HepG2 (cell line): ENCODE results near the gene GHRHR. TPM values are rescaled to one million over a fixed set of nuclear protein-coding genes. Genes with fewer than 3 reads are reported as not detected.

Experiments
- ATAC-seq: fragments of 200-7000 bp; cut with Tn5 transposase; 3 replicates; pipeline ENCODE4 v1.9.1; 2020; ENCODE audit warnings: mild to moderate bottlenecking, moderate library complexity
- BruUV-seq: library from RNA; stranded (reverse); fragments of 400-500 nt; replicated peaks from 2 replicates; lab custom pipeline; 2021; lab: Mats Ljungman, UMichigan
- CTCF ChIA-PET: fragments of 300-600 bp; formaldehyde crosslinking; extraction: SDS; loops from one replicate; lab custom pipeline; 2021; ENCODE audit warnings: low total read pairs, inconsistent platforms, low intra/inter-chr PET ratio; lab: Yijun Ruan, JAX
- POLR2A ChIA-PET: fragments of 350-600 bp; sonication (Branson Sonifier 250); formaldehyde crosslinking; loops from one replicate; lab custom pipeline; 2020; ENCODE audit warnings: antibody characterized with exemption, inconsistent platforms; lab: Yijun Ruan, JAX
- DNase-seq: peaks from one replicate; pipeline ENCODE4 v3.0.0-alpha.2; 2015; ENCODE audit warnings: low spot score
- FAIRE-seq: peaks from 3 replicates; lab custom pipeline; 2011; peaks lifted over from hg19 to GRCh38; lab: Jason Lieb, UNC
- H2AFZ ChIP-seq: one replicate; pipeline ENCODE4 v1.6.1; 2011; ENCODE audit warnings: low read length, inconsistent platforms
- H3K27ac ChIP-seq: fragments of 300-600 bp; 3 replicates; pipeline ENCODE4 v1.8.0; 2011; ENCODE audit warnings: mixed run types, mild to moderate bottlenecking, mixed read lengths, low read length, inconsistent platforms; ENCODE audit not compliant: insufficient read depth; ENCODE audit errors: extremely low read length
- H3K27me3 ChIP-seq, 2 experiments: fragments of 200-600 bp in 1 of 2; 2 replicates in 1 of 2; 3 replicates in 1 of 2; pipeline versions ENCODE4 v1.6.0 to v1.8.0; 2011; ENCODE audit warnings: low read length in 2 of 2, mild to moderate bottlenecking in 2 of 2, moderate library complexity in 2 of 2, inconsistent platforms in 1 of 2; ENCODE audit not compliant: insufficient read depth in 2 of 2, control insufficient read depth in 1 of 2
- H3K36me3 ChIP-seq, 2 experiments: fragments of 200-600 bp in 1 of 2; replicated peaks in 1 of 2; 2 replicates in 1 of 2; 3 replicates in 1 of 2; pipeline versions ENCODE4 v1.5.1 to v1.8.0; 2011; ENCODE audit warnings: low read length in 2 of 2, inconsistent platforms in 1 of 2; ENCODE audit not compliant: insufficient read depth in 2 of 2, control insufficient read depth in 1 of 2
- H3K4me1 ChIP-seq: 2 replicates; pipeline ENCODE4 v1.5.1; 2012; ENCODE audit warnings: low read length, inconsistent platforms; ENCODE audit not compliant: insufficient read depth
- H3K4me2 ChIP-seq: 2 replicates; pipeline ENCODE4 v1.6.0; 2011; ENCODE audit warnings: low read depth, low read length, inconsistent platforms
- H3K4me3 ChIP-seq, 3 experiments: fragments of 200-600 bp in 1 of 3; sonication (generic), shearing (Covaris generic) in 1 of 3; replicated peaks in 1 of 3; 2 replicates each; pipeline ENCODE4 v1.5.1; 2011 to 2016; ENCODE audit warnings: low read length in 3 of 3, inconsistent platforms in 2 of 3, low read depth in 2 of 3, mild to moderate bottlenecking in 2 of 3, control low read depth in 1 of 3, mixed read lengths in 1 of 3; ENCODE audit not compliant: insufficient read depth in 1 of 3
- H3K79me2 ChIP-seq: one replicate; pipeline ENCODE4 v1.6.1; 2011; ENCODE audit warnings: low read length, inconsistent platforms; ENCODE audit not compliant: insufficient read depth
- H3K9ac ChIP-seq: 2 replicates; pipeline ENCODE4 v1.6.0; 2011; ENCODE audit warnings: mild to moderate bottlenecking, low read depth, low read length, inconsistent platforms; ENCODE audit not compliant: insufficient read depth
- H3K9me3 ChIP-seq: 2 replicates; pipeline ENCODE4 v1.5.1; 2012; ENCODE audit warnings: mild to moderate bottlenecking, low read length
- H4K20me1 ChIP-seq: 2 replicates; pipeline ENCODE4 v1.6.0; 2011; ENCODE audit warnings: inconsistent platforms, mild to moderate bottlenecking, low read length, moderate library complexity; ENCODE audit not compliant: insufficient read depth
- ASH2L ChIP-seq: fragments of 300-600, 200-600 bp; sonication (generic); IDR thresholded peaks from 2 replicates; pipeline ENCODE4 v1.7.0; 2017; ENCODE audit warnings: low read depth, mild to moderate bottlenecking, moderate library complexity, mixed read lengths, low read length; ENCODE audit not compliant: insufficient read length
- BATF2 ChIP-seq: sonication (generic); formaldehyde crosslinking; IDR thresholded peaks from 2 replicates; pipeline ENCODE4 v1.8.0; 2022; ENCODE audit warnings: mild to moderate bottlenecking, missing genetic modification reagents, moderate library complexity
- DPF2 ChIP-seq: sonication (generic); formaldehyde crosslinking; IDR thresholded peaks from 2 replicates; pipeline ENCODE4 v1.4.0; 2020; ENCODE audit warnings: mild to moderate bottlenecking, low read depth, missing genetic modification reagents, borderline replicate concordance
- ELF4 ChIP-seq: sonication (generic); formaldehyde crosslinking; IDR thresholded peaks from 2 replicates; pipeline ENCODE4 v1.5.0; 2020; ENCODE audit warnings: missing genetic modification reagents, mild to moderate bottlenecking, moderate library complexity, borderline replicate concordance
- NFE2 ChIP-seq: sonication (generic); formaldehyde crosslinking; IDR thresholded peaks from 2 replicates; pipeline ENCODE4 v1.4.0; 2020; ENCODE audit warnings: missing genetic modification reagents
- NFE2L2 ChIP-seq: fragments of 150-350 bp; IDR thresholded peaks from 2 replicates; pipeline ENCODE4 v1.6.1; 2014; ENCODE audit warnings: low read length
- NR2C2 ChIP-seq: sonication (generic); formaldehyde crosslinking; IDR thresholded peaks from 2 replicates; pipeline ENCODE4 v1.4.0; 2020; ENCODE audit warnings: missing genetic modification reagents, mild to moderate bottlenecking, moderate library complexity, borderline replicate concordance
- PRDM15 ChIP-seq: sonication (generic); formaldehyde crosslinking; IDR thresholded peaks from 2 replicates; pipeline ENCODE4 v1.4.0; 2020; ENCODE audit warnings: missing genetic modification reagents
- TBX3 ChIP-seq: fragments of 450-650 bp; IDR thresholded peaks from 2 replicates; pipeline ENCODE4 v1.6.1; 2017; ENCODE audit warnings: antibody characterized with exemption, mild to moderate bottlenecking, inconsistent platforms, borderline replicate concordance
- ZNF280B ChIP-seq: sonication (generic); formaldehyde crosslinking; IDR thresholded peaks from 2 replicates; pipeline ENCODE4 v1.5.0; 2020; ENCODE audit warnings: missing genetic modification reagents, mild to moderate bottlenecking, borderline replicate concordance
- WGBS: methylation state at CpG from one replicate; pipeline ENCODE4 v1.1.6; 2017; ENCODE audit warnings: low lambda C conversion rate; 5-methylcytosine and 5-hydroxymethylcytosine counted together
- in situ Hi-C: cut with HindIII; loops from 2 replicates; pipeline ENCODE4 v1.10.0; 2017; ENCODE audit warnings: low pct_unique_long_range_greater_than_20kb; ENCODE audit not compliant: extremely low pct_ligation_motif_present
- intact Hi-C: fragments of 100-400 bp; cut with micrococcal nuclease; formaldehyde crosslinking; loops from one replicate; pipeline ENCODE4 v1.10.0; 2022; ENCODE audit not compliant: unreplicated experiment
- polyA plus RNA-seq, 8 experiments: library from polyadenylated mRNA; depleted of rRNA in 3 of 8; stranded (reverse) in 7 of 8; unstranded in 1 of 8; fragments of >200 nt; fragmentation: Illumina TruSeq in 4 of 8; extraction: Trizol in 4 of 8; gene quantifications; 2 replicates each; pipeline versions ENCODE4 v1.2.1 to v1.2.3, GENCODE V29; 2011 to 2016; ENCODE audit warnings: low read depth in 4 of 8, missing spikeins in 1 of 8, mixed read lengths in 1 of 8; ENCODE audit not compliant: insufficient read depth in 1 of 8
- total RNA-seq, 5 experiments: library from RNA; depleted of rRNA; stranded (reverse); fragments of >200 nt; fragmentation: Illumina TruSeq; extraction: Trizol; gene quantifications; 2 replicates each; pipeline ENCODE4 v1.2.3, GENCODE V29; 2016; ENCODE audit warnings: low read depth in 1 of 5

Gene GHRHR
- total and polyA plus RNA-seq, 2 of the 13 experiments (the other 11 are each of a cell fraction or from before 2014, with no cell fraction given), result not detected

GRCh38 chr7:30996883-30997282, 33.1 kb downstream of the GHRHR start (continued):
- TF ChIP-seq PRDM15 (CRISPR knock-in tag) (no peak), NFE2L2 (no peak), NFE2 (CRISPR knock-in tag) (no peak), TBX3 (no peak), ASH2L (no peak), NR2C2 (CRISPR knock-in tag) (no peak), BATF2 (CRISPR knock-in tag) (no peak), DPF2 (CRISPR knock-in tag) (no peak), ELF4 (CRISPR knock-in tag) (no peak)
- TF ChIP-seq, all 625 proteins: peak for 0

GRCh38 chr7:30997316-30997715, 33.6 kb downstream of the GHRHR start:
- TF ChIP-seq ZNF280B (CRISPR knock-in tag), result no peak
- in situ Hi-C loops (loop anchor here (25.0 kb wide), 1 partner anchor 740 kb away; no protein-coding TSS in a partner anchor), intact Hi-C loops (no loop called here)
- Histone ChIP-seq H3K36me3 (no peaks in the 10 kb centered on the region), H3K9ac (no peak overlapping the region), H3K4me3 (no peak overlapping the region), H3K4me1 (no peaks in the 10 kb centered on the region), H3K27ac (no peak overlapping the region), H3K4me2 (no peak overlapping the region), H3K9me3 (no peaks in the 10 kb centered on the region), H3K79me2 (no peaks in the 10 kb centered on the region), H3K27me3 (no peaks in the 10 kb centered on the region; a peak in 1 of 5 replicates), H4K20me1 (no peaks in the 10 kb centered on the region), H2AFZ (no peak overlapping the region)
- ATAC-seq (no peak), FAIRE-seq (no peak), DNase-seq (no peak)
- 34% methylated on average over 7 of the region's 7 CpGs for WGBS
- ChIA-PET POLR2A (no interaction called here), CTCF (no interaction called here)
- no TSS peak for BruUV-seq
